Hepatocyte (in vitro differentiated cells): ENCODE measurements around the gene SLC4A1AP.

Source experiments
- EZH2 ChIP-seq: fragments of 200-600 bp; sonication (generic); IDR thresholded peaks from 2 replicates; pipeline ENCODE4 v1.6.1; 2016; ENCODE audit warnings: antibody characterized with exemption, mild to moderate bottlenecking, borderline replicate concordance
- EZH2phosphoT487 ChIP-seq: fragments of 200-600 bp; sonication (generic); IDR thresholded peaks from one replicate; pipeline ENCODE4 v1.6.1; 2018; ENCODE audit warnings: antibody characterized with exemption, mild to moderate bottlenecking, low read depth, moderate library complexity; ENCODE audit not compliant: unreplicated experiment, severe bottlenecking
- TF ChIP-seq, protein P1 (sequence below): fragments of 200-600 bp; sonication (generic); IDR thresholded peaks from 2 replicates; pipeline ENCODE4 v1.5.1; 2016; ENCODE audit warnings: antibody characterized with exemption, mild to moderate bottlenecking; ENCODE audit not compliant: poor library complexity

DNA sequence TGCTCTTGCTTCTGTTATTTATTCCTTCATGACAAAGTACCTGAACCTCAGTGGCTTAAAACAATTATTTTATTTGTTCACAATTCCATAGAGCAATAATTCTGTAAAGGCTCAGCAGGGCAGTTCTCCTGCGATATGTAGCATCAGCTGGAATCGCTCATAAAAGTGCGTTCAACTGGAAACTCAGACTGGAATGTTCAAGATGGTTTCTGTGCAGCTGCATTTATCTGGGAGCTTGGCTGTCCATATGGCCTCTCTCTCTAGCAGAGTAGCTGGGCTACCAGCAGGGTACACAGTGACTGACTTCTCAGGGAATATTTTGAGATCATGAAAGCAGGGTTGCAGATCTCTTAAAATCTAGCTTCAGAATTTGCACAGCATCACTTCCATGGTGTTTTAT is 48.4 kb upstream of the SLC4A1AP start:
- TF ChIP-seq, protein P1, sequence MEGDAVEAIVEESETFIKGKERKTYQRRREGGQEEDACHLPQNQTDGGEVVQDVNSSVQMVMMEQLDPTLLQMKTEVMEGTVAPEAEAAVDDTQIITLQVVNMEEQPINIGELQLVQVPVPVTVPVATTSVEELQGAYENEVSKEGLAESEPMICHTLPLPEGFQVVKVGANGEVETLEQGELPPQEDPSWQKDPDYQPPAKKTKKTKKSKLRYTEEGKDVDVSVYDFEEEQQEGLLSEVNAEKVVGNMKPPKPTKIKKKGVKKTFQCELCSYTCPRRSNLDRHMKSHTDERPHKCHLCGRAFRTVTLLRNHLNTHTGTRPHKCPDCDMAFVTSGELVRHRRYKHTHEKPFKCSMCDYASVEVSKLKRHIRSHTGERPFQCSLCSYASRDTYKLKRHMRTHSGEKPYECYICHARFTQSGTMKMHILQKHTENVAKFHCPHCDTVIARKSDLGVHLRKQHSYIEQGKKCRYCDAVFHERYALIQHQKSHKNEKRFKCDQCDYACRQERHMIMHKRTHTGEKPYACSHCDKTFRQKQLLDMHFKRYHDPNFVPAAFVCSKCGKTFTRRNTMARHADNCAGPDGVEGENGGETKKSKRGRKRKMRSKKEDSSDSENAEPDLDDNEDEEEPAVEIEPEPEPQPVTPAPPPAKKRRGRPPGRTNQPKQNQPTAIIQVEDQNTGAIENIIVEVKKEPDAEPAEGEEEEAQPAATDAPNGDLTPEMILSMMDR: no peak
- TF ChIP-seq EZH2phosphoT487 (no peak), EZH2 (no peak)
